ENCODE results near the gene PRR15L. TPM values are rescaled to one million over a fixed set of nuclear protein-coding genes. Genes with fewer than 3 reads are reported as not detected.

Gene PRR15L
- total RNA-seq, 1 experiment from 2014 or later: not detected

- no peak for TF ChIP-seq CTCF (conservative IDR thresholded peaks at IDR 0.05)
- H3K4me1 Mint-ChIP-seq: no peaks in the 10 kb centered on the region; a peak in 1 of 4 replicates
- Histone ChIP-seq H3K23ac (ENCODE audit: insufficient read length, low read depth, low read length) (no peak overlapping the region), H3K79me2 (ENCODE audit: insufficient read depth, low read length) (no peaks in the 10 kb centered on the region), H4K91ac (ENCODE audit: insufficient read length, low read depth, low read length) (no peak overlapping the region), H4K20me1 (ENCODE audit: control insufficient read depth, insufficient read depth, insufficient read length) (no peaks in the 10 kb centered on the region), H4K8ac (replicated peaks; ENCODE audit: insufficient read length, low read depth, low read length) (no peak overlapping the region), H3K9ac (ENCODE audit: extremely low read depth, insufficient read length, low read length) (no peak overlapping the region), H3K27me3 (ENCODE audit: insufficient read depth, low read length) (no peaks in the 10 kb centered on the region), H3K4ac (ENCODE audit: low read depth, low read length) (no peak overlapping the region), H2BK15ac (ENCODE audit: low read depth, low read length) (no peak overlapping the region), H3K79me1 (ENCODE audit: insufficient read depth, low read depth, low read length, poor library complexity, severe bottlenecking) (no peaks in the 10 kb centered on the region), H3K4me2 (ENCODE audit: insufficient read depth, insufficient read length, low read length) (no peak overlapping the region), H2BK5ac (ENCODE audit: insufficient read length, low read length) (no peak overlapping the region), H3K23me2 (ENCODE audit: insufficient read length, low read depth, low read length, poor library complexity, severe bottlenecking) (no peaks in the 10 kb centered on the region), H2BK20ac (ENCODE audit: low read depth, low read length, poor library complexity, severe bottlenecking) (no peak overlapping the region), H4K5ac (ENCODE audit: insufficient read length, low read depth, low read length) (no peak overlapping the region), H3K14ac (ENCODE audit: insufficient read depth, low read length) (no peak overlapping the region), H3K4me1 (ENCODE audit: insufficient read depth, low read length) (no peaks in the 10 kb centered on the region), H3T11ph (ENCODE audit: low read length) (no peak overlapping the region), H2BK120ac (ENCODE audit: low read depth, low read length, poor library complexity, severe bottlenecking) (no peak overlapping the region), H3K56ac (ENCODE audit: insufficient read length, low read depth, low read length) (no peak overlapping the region), H2AK5ac (ENCODE audit: insufficient read length, low read length) (no peak overlapping the region), H3K18ac (ENCODE audit: insufficient read length, low read depth, low read length) (no peak overlapping the region), H2BK12ac (ENCODE audit: insufficient read length, low read depth, low read length) (no peak overlapping the region), H3K27ac (ENCODE audit: insufficient read length, low read depth, low read length) (no peak overlapping the region), H2AFZ (ENCODE audit: low read length) (no peak overlapping the region), H3K9me3 (ENCODE audit: control insufficient read depth, low read depth, low read length) (no peaks in the 10 kb centered on the region)
- no peaks in the 10 kb centered on the region for H3K9me3 Mint-ChIP-seq
- H3K27me3 Mint-ChIP-seq (ENCODE audit: low read depth): no peaks in the 10 kb centered on the region
- no peak for DNase-seq
- peaks cover 0 to 26% (median 24%) of the 10 kb centered on the region in 3 experiments; a peak in 6 of 7 replicates for H3K36me3 Mint-ChIP-seq (ENCODE audit: insufficient read depth in 1 of 3, low read depth in 3 of 3)
- WGBS (ENCODE audit: extremely low coverage, insufficient read length, low lambda C conversion rate): no CpG with 5 or more reads among the region's 2 CpGs
- H3K4me3 Mint-ChIP-seq: no peak overlapping the region
- no peak overlapping the region for H3K27ac Mint-ChIP-seq
These were observed 39.7 kb downstream of the PRR15L start for GRCh38 chr17:47918006-47918405.
